GM06990 (cell line): Measurements from ENCODE around the gene PODNL1.
"Not testable (repeated sequence)": the region's sequence is repeated elsewhere in the genome, so short reads cannot be mapped to it uniquely, and the experiment has no call there.

Source experiments
- DNase-seq: peaks from one replicate; pipeline ENCODE4 v3.0.0-alpha.2; 2011; ENCODE audit not compliant: insufficient read length; ENCODE audit errors: extremely low read depth
- H3K27me3 ChIP-seq: replicated peaks from 2 replicates; pipeline ENCODE4 v1.6.0; 2011; ENCODE audit warnings: low read length; ENCODE audit not compliant: control insufficient read depth, insufficient read depth
- H3K36me3 ChIP-seq: 2 replicates; pipeline ENCODE4 v1.5.1; 2011; ENCODE audit warnings: low read length; ENCODE audit not compliant: control insufficient read depth, insufficient read depth
- H3K4me3 ChIP-seq: replicated peaks from 2 replicates; pipeline ENCODE4 v1.5.1; 2011; ENCODE audit warnings: low read depth, mild to moderate bottlenecking, control low read depth, low read length
- TF ChIP-seq, protein P1 (sequence below): IDR thresholded peaks from 2 replicates; pipeline ENCODE4 v1.5.1; 2011; ENCODE audit warnings: low read length, control low read depth, mild to moderate bottlenecking, inconsistent platforms; ENCODE audit not compliant: insufficient read depth, poor library complexity, severe bottlenecking

The PODNL1 gene

DNA sequence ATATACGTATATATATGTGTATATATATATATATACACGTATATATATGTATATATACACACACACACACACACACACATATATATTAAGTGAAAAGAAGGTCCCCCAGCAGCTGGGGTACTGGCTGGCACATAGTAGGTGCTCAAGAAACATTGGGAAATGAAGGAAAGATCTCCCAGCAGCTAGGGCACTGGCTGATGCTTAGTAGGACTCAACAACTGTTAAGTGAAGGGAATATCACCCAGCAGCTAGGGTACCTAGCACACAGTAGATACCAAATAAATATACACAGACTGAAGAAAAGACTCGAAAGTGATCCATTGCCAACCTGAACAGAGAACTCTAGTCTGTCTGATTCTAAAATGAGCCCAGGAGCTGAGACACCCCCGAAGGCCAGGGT lies 12.2 kb downstream of the PODNL1 start:
- TF ChIP-seq, protein P1, sequence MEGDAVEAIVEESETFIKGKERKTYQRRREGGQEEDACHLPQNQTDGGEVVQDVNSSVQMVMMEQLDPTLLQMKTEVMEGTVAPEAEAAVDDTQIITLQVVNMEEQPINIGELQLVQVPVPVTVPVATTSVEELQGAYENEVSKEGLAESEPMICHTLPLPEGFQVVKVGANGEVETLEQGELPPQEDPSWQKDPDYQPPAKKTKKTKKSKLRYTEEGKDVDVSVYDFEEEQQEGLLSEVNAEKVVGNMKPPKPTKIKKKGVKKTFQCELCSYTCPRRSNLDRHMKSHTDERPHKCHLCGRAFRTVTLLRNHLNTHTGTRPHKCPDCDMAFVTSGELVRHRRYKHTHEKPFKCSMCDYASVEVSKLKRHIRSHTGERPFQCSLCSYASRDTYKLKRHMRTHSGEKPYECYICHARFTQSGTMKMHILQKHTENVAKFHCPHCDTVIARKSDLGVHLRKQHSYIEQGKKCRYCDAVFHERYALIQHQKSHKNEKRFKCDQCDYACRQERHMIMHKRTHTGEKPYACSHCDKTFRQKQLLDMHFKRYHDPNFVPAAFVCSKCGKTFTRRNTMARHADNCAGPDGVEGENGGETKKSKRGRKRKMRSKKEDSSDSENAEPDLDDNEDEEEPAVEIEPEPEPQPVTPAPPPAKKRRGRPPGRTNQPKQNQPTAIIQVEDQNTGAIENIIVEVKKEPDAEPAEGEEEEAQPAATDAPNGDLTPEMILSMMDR: no peak
- no peaks in the 10 kb centered on the region for H3K27me3 ChIP-seq
- no peak overlapping the region for H3K4me3 ChIP-seq
- peaks cover 19% of the 10 kb centered on the region for H3K36me3 ChIP-seq
- no peak for DNase-seq

DNA sequence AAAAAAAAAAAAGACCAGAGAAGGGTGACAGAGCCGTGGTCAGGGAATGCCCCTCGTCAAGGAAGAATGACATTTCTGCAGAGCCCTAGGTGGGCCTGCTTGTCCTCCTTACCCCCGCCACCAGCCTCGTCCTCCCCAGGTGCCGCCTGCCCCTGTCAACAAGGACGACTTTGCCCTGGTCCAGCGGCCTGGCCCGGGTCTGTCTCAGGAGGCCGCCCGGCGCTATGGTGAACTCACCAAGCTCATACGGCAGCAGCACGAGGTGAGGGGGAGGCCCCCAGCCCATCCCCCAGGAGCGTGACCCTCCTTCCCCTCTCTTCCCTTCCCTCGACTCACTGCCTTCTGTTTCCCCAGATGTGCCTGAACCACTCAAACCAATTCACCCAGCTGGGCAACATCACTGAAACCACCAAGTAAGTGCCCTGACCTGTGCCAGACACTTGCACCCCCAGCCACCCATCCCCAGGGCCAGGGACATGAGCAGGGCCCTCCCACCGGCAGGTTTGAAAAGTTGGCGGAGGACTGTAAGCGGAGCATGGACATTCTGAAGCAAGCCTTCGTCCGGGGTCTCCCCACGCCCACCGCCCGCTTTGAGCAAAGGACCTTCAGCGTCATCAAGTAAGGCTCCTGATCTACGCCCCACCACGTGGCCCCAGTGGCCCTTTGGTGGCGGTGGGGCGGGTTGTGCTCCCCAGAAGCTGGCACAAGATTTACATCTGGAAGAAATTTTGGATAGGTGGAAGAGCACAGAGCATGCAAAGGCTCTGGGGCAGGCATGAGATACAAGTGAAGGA lies 14.8 kb downstream of the PODNL1 start:
- TF ChIP-seq, protein P1: no peak
- DNase-seq: no peak
- H3K4me3 ChIP-seq: no peak overlapping the region
- H3K36me3 ChIP-seq: peaks cover 28% of the 10 kb centered on the region
- no peaks in the 10 kb centered on the region for H3K27me3 ChIP-seq

DNA sequence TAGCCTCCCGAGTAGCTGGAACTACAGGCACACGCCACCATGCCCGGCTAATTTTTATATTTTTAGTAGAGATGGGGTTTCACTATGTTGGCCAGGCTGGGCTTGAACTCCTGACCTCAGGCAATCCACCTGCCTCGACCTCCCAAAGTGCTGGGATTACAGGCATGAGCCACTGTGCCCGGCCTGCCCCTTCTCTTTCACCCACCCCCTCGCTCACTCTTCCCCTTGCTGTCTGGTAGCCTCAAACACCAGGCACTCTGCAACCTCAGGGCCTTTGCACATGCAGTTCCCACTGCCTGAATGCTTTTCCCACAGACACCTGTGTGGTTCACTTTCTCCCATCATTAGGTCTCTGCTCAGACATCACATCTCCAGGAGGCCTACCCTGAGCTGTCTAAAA lies 16.1 kb downstream of the PODNL1 start:
- H3K27me3 ChIP-seq, H3K4me3 ChIP-seq, DNase-seq: not testable (repeated sequence)
- peaks cover 28% of the 10 kb centered on the region for H3K36me3 ChIP-seq

DNA sequence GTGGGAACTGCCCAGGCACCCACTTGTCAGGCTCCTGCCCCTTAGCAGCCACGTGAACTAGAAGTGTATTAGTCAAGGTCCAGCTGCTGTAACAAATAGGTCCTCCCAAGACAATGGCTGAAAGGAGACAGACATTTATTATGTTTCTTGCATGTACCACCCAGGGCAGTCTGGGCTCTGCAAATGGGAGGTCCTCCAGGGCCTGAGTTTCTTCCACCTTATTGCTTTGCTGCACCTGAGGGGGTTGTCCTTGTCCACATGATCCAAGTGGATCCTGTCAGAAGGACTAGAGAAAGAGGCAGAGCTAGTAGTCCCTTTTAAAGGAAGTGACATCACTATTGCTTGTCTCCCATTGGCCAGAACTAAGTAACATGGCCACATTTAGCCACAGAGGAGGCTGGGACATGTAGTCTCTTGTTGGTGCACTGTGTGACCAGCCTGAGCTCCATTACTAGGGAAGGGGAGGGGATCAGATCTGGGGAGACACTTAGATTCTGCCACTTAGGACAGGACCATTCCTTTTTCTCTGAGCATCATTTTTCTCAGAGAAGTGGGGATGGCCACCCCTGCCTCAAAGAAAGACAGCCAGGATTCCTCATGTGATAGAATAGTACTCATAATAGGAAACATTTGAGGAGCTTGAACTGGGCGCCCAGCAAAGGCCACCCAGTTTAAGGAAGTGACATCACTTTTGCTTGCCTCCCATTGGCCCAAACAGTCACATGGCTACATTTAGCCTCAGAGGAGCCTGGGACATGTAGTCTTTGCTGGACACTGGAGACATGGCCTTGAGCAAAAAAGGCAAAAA lies 17.1 kb downstream of the PODNL1 start:
- no peak for DNase-seq
- Histone ChIP-seq H3K36me3 (peaks cover 22% of the 10 kb centered on the region), H3K27me3 (no peaks in the 10 kb centered on the region), H3K4me3 (no peak overlapping the region)
- TF ChIP-seq, protein P1: no peak

DNA sequence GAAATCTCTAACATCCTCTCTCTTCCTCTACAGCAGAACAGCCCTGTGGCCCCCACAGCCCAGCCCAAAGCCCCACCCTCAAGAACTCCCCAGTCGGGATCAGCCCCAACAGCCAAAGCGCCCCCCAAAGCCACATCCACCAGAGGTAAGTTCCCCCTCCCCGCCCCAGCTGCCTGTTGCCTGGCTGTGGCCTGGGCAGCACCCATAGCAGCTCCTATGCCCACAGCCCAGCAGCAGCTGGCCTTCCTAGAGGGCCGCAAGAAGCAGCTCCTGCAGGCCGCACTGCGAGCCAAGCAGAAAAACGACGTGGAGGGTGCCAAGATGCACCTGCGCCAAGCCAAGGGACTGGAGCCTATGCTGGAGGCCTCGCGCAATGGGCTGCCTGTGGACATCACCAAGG lies 17.7 kb downstream of the PODNL1 start:
- no peaks in the 10 kb centered on the region for H3K27me3 ChIP-seq
- TF ChIP-seq, protein P1: no peak
- H3K4me3 ChIP-seq: no peak overlapping the region
- peaks cover 22% of the 10 kb centered on the region for H3K36me3 ChIP-seq
- no peak for DNase-seq

DNA sequence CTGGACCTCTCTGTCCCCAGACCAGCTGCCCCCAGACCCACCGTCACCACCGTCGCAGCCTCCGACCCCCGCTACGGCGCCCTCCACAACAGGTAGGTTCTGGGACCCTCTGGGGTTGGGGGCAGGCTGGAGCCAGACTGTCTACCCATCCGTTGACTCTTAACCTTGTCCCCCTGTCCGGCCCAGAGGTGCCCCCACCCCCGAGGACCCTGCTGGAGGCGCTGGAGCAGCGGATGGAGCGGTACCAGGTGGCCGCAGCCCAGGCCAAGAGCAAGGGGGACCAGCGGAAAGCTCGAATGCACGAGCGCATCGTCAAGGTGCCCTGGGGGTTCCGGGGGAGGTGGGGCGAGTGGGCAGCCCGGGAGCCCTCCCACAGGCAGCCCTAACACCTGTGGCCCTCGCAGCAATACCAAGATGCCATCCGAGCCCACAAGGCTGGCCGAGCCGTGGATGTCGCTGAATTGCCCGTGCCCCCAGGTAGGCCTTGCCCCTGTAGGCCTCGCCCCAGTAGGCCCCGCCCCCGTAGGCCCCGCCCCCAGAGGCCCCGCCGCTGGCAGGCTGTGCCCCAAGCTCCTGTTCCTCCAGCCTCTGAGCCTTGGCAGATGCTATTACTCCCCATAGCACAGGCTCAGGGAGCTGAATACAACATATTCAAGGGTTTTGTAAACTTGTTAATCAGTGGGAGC lies 19.3 kb downstream of the PODNL1 start:
- DNase-seq: no peak
- TF ChIP-seq, protein P1: no peak
- Histone ChIP-seq H3K36me3 (peaks cover 22% of the 10 kb centered on the region), H3K27me3 (no peaks in the 10 kb centered on the region), H3K4me3 (no peak overlapping the region)
